Neuronal stem cell (in vitro differentiated cells): ENCODE measurements around the gene STX16.

Source experiments
- DNase-seq: peaks from one replicate; pipeline ENCODE4 v3.0.0-alpha.2; 2013; ENCODE audit warnings: low spot score
- H2AFZ ChIP-seq: one replicate; pipeline ENCODE4 v1.6.1; 2013; ENCODE audit warnings: mild to moderate bottlenecking, low read length, inconsistent platforms
- H2AK5ac ChIP-seq: 2 replicates; pipeline ENCODE4 v1.6.1; 2013; ENCODE audit warnings: low read depth, mild to moderate bottlenecking, inconsistent platforms, low read length, moderate library complexity, mixed read lengths
- H2BK120ac ChIP-seq: 2 replicates; pipeline ENCODE4 v1.6.1; 2013; ENCODE audit warnings: low read depth, mild to moderate bottlenecking, inconsistent platforms, low read length, moderate library complexity, mixed read lengths
- H2BK12ac ChIP-seq: one replicate; pipeline ENCODE4 v1.6.1; 2013; ENCODE audit warnings: low read length, inconsistent platforms
- H2BK15ac ChIP-seq: 2 replicates; pipeline ENCODE4 v1.6.1; 2013; ENCODE audit warnings: mild to moderate bottlenecking, low read length, inconsistent platforms, mixed read lengths
- H2BK5ac ChIP-seq: one replicate; pipeline ENCODE4 v1.6.1; 2013; ENCODE audit warnings: inconsistent platforms, mild to moderate bottlenecking, low read length, moderate library complexity
- H3K14ac ChIP-seq: one replicate; pipeline ENCODE4 v1.6.1; 2013; ENCODE audit warnings: low read length, inconsistent platforms
- H3K18ac ChIP-seq: 2 replicates; pipeline ENCODE4 v1.6.1; 2013; ENCODE audit warnings: low read length, inconsistent platforms
- H3K23ac ChIP-seq: 2 replicates; pipeline ENCODE4 v1.6.1; 2013; ENCODE audit warnings: low read depth, mild to moderate bottlenecking, mixed read lengths, low read length, inconsistent platforms; ENCODE audit not compliant: poor library complexity
- H3K27ac ChIP-seq: replicated peaks from 3 replicates; pipeline ENCODE4 v1.5.1; 2013; ENCODE audit warnings: low read length, inconsistent platforms
- H3K27me3 ChIP-seq, 3 experiments: 2 replicates each; pipeline ENCODE4 v1.6.1; 2013; ENCODE audit warnings: low read length in 3 of 3, mild to moderate bottlenecking in 2 of 3, inconsistent platforms in 1 of 3, low read depth in 1 of 3, mixed read lengths in 1 of 3, moderate library complexity in 1 of 3; ENCODE audit not compliant: control insufficient read depth in 3 of 3, insufficient read depth in 3 of 3
- H3K36me3 ChIP-seq, 2 donors: replicated peaks in 1 of 2; 2 replicates each; pipeline ENCODE4 v1.6.1; 2013; ENCODE audit warnings: low read length in 2 of 2; ENCODE audit not compliant: control insufficient read depth in 2 of 2, insufficient read depth in 2 of 2
- H3K4ac ChIP-seq: 2 replicates; pipeline ENCODE4 v1.6.1; 2013; ENCODE audit warnings: inconsistent platforms, mild to moderate bottlenecking, low read length, moderate library complexity
- H3K4me1 ChIP-seq, 2 donors: 1 replicate in 1 of 2; 2 replicates in 1 of 2; pipeline ENCODE4 v1.6.1; 2013; ENCODE audit warnings: low read length in 2 of 2, low read depth in 1 of 2; ENCODE audit not compliant: control insufficient read depth in 2 of 2, insufficient read depth in 1 of 2
- H3K4me2 ChIP-seq: one replicate; pipeline ENCODE4 v1.6.1; 2013; ENCODE audit warnings: mild to moderate bottlenecking, low read length, inconsistent platforms; ENCODE audit not compliant: insufficient read depth, poor library complexity, severe bottlenecking
- H3K4me3 ChIP-seq, 2 donors: 2 replicates each; pipeline ENCODE4 v1.5.1; 2013; ENCODE audit warnings: low read length in 2 of 2, mild to moderate bottlenecking in 2 of 2, inconsistent platforms in 1 of 2, moderate library complexity in 1 of 2
- H3K79me1 ChIP-seq: one replicate; pipeline ENCODE4 v1.6.1; 2013; ENCODE audit warnings: low read depth, mild to moderate bottlenecking, inconsistent platforms, low read length, moderate library complexity
- H3K9ac ChIP-seq: one replicate; pipeline ENCODE4 v1.6.1; 2013; ENCODE audit warnings: mild to moderate bottlenecking, low read depth, low read length, inconsistent platforms; ENCODE audit not compliant: poor library complexity
- H3K9me3 ChIP-seq, 2 donors: replicated peaks in 1 of 2; 2 replicates each; pipeline versions ENCODE3 to v1.6.1; 2013; ENCODE audit warnings: low read length in 2 of 2, mild to moderate bottlenecking in 2 of 2, inconsistent platforms in 1 of 2, low read depth in 1 of 2, mixed read lengths in 1 of 2, moderate library complexity in 1 of 2; ENCODE audit not compliant: control insufficient read depth in 2 of 2, insufficient read depth in 1 of 2
- H4K8ac ChIP-seq: one replicate; pipeline ENCODE4 v1.6.1; 2013; ENCODE audit warnings: low read depth, mild to moderate bottlenecking, inconsistent platforms, low read length, moderate library complexity
- H4K91ac ChIP-seq: one replicate; pipeline ENCODE4 v1.6.1; 2013; ENCODE audit warnings: low read length, low read depth, mild to moderate bottlenecking, inconsistent platforms; ENCODE audit not compliant: poor library complexity
- WGBS, 2 donors: extraction: QIAGEN DNeasy Blood & Tissue Kit; methylation state at CpG; one replicate each; pipeline ENCODE4 v1.1.7; 2013; ENCODE audit warnings: missing lambda C conversion rate in 2 of 2, mixed read lengths in 1 of 2; ENCODE audit not compliant: insufficient read length in 2 of 2, insufficient replicate concordance in 1 of 2; ENCODE audit errors: extremely low coverage in 2 of 2; 5-methylcytosine and 5-hydroxymethylcytosine counted together

The STX16 gene

GRCh38 chr20:58682656-58683531 is 31.8 kb downstream of the STX16 start:
- Histone ChIP-seq H3K27me3 (no peaks in the 10 kb centered on the region), H3K18ac (no peak overlapping the region), H3K9ac (no peak overlapping the region), H2BK120ac (no peak overlapping the region), H3K79me1 (no peaks in the 10 kb centered on the region), H3K14ac (no peak overlapping the region), H3K23ac (no peak overlapping the region), H2BK15ac (no peak overlapping the region), H3K4me2 (no peak overlapping the region), H3K4me3 (no peak overlapping the region), H3K9me3 (no peaks in the 10 kb centered on the region), H2BK12ac (no peak overlapping the region), H4K91ac (no peak overlapping the region), H3K4ac (no peak overlapping the region), H3K36me3 (peaks cover 0 to 29% of the 10 kb centered on the region in 2 donors), H2AK5ac (no peak overlapping the region), H2AFZ (no peak overlapping the region), H3K27ac (no peak overlapping the region), H2BK5ac (no peak overlapping the region), H4K8ac (no peak overlapping the region), H3K4me1 (no peaks in the 10 kb centered on the region)
- WGBS, 2 donors, result 100% methylated on average over 2 to 4 of the region's 11 CpGs
- DNase-seq, result no peak

GRCh38 chr20:58684291-58684690 is 33.2 kb downstream of the STX16 start:
- no peak overlapping the region for H2BK15ac ChIP-seq
- H3K79me1 ChIP-seq, result no peaks in the 10 kb centered on the region
- H3K18ac ChIP-seq, result no peak overlapping the region
- H2BK12ac ChIP-seq, result no peak overlapping the region
- no peak overlapping the region for H2AK5ac ChIP-seq
- WGBS, 2 donors, result no CpG with 5 or more reads among the region's 2 CpGs
- no peaks in the 10 kb centered on the region for H3K4me1 ChIP-seq
- no peak overlapping the region for H3K4ac ChIP-seq
- H3K9ac ChIP-seq, result no peak overlapping the region
- H2AFZ ChIP-seq, result no peak overlapping the region
- peaks cover 0 to 1% of the 10 kb centered on the region in 2 donors for H3K9me3 ChIP-seq
- H3K36me3 ChIP-seq, result peaks cover 2 to 20% of the 10 kb centered on the region in 2 donors
- no peak overlapping the region for H4K91ac ChIP-seq
- DNase-seq, result no peak
- no peak overlapping the region for H3K4me2 ChIP-seq
- no peaks in the 10 kb centered on the region for H3K27me3 ChIP-seq
- no peak overlapping the region for H2BK5ac ChIP-seq
- no peak overlapping the region for H3K27ac ChIP-seq
- no peak overlapping the region for H3K14ac ChIP-seq
- H3K23ac ChIP-seq, result no peak overlapping the region
- H4K8ac ChIP-seq, result no peak overlapping the region
- no peak overlapping the region for H2BK120ac ChIP-seq
- H3K4me3 ChIP-seq, result no peak overlapping the region

GRCh38 chr20:58685988-58686387 is 34.9 kb downstream of the STX16 start:
- H2AK5ac ChIP-seq, result no peak overlapping the region
- DNase-seq, result no peak

GRCh38 chr20:58688414-58688813 is 37.3 kb downstream of the STX16 start:
- H4K91ac ChIP-seq, result no peak overlapping the region
- no peak overlapping the region for H3K4me2 ChIP-seq
- no peak overlapping the region for H3K27ac ChIP-seq
- no peaks in the 10 kb centered on the region for H3K27me3 ChIP-seq
- peak overlapping the region; percentile 21 for H3K14ac ChIP-seq
- H2BK5ac ChIP-seq, result no peak overlapping the region
- H2BK120ac ChIP-seq, result no peak overlapping the region
- H2BK15ac ChIP-seq, result no peak overlapping the region
- no peaks in the 10 kb centered on the region for H3K79me1 ChIP-seq
- H3K23ac ChIP-seq, result no peak overlapping the region
- no peak overlapping the region for H3K4me3 ChIP-seq
- no peak overlapping the region for H2AK5ac ChIP-seq
- H2BK12ac ChIP-seq, result no peak overlapping the region
- no CpG with 5 or more reads among the region's 4 CpGs for WGBS, 2 donors
- peaks cover 0 to 6% of the 10 kb centered on the region in 2 donors for H3K4me1 ChIP-seq
- H3K36me3 ChIP-seq, result peaks cover 2 to 9% of the 10 kb centered on the region in 2 donors
- H3K4ac ChIP-seq, result no peak overlapping the region
- DNase-seq, result no peak
- H2AFZ ChIP-seq, result no peak overlapping the region
- peak overlapping the region; percentile 98 for H4K8ac ChIP-seq
- H3K18ac ChIP-seq, result no peak overlapping the region
- peaks cover 0 to 1% of the 10 kb centered on the region in 2 donors for H3K9me3 ChIP-seq
- peak overlapping the region; percentile 4 for H3K9ac ChIP-seq

More at GRCh38 chr20:58685988-58686387, 34.9 kb downstream of the STX16 start:
- no peak overlapping the region for H3K9ac ChIP-seq
- H2BK12ac ChIP-seq, result no peak overlapping the region
- H4K8ac ChIP-seq, result no peak overlapping the region
- H3K36me3 ChIP-seq, result peaks cover 2 to 3% of the 10 kb centered on the region in 2 donors
- H3K79me1 ChIP-seq, result no peaks in the 10 kb centered on the region
- H2BK5ac ChIP-seq, result no peak overlapping the region
- no peak overlapping the region for H2BK15ac ChIP-seq
- H3K4me2 ChIP-seq, result no peak overlapping the region
- no peak overlapping the region for H3K18ac ChIP-seq
- H3K4ac ChIP-seq, result no peak overlapping the region
- H3K4me1 ChIP-seq, result no peaks in the 10 kb centered on the region
- H4K91ac ChIP-seq, result no peak overlapping the region
- H3K23ac ChIP-seq, result no peak overlapping the region
- H3K27ac ChIP-seq, result no peak overlapping the region
- no peak overlapping the region for H3K4me3 ChIP-seq
- no peak overlapping the region for H2AFZ ChIP-seq
- H3K14ac ChIP-seq, result no peak overlapping the region
- no peaks in the 10 kb centered on the region for H3K27me3 ChIP-seq
- no CpG with 5 or more reads among the region's 5 CpGs for WGBS, 2 donors
- no peak overlapping the region for H2BK120ac ChIP-seq
- peaks cover 0 to 1% of the 10 kb centered on the region in 2 donors for H3K9me3 ChIP-seq
